Gastrocnemius medialis (tissue), 4 donors: Measurements from ENCODE around the gene QSOX2.

Source experiments
- POLR2A ChIP-seq, 2 donors: fragments of 450-650 bp; IDR thresholded peaks; one replicate each; pipeline ENCODE4 v1.6.1; 2017; ENCODE audit warnings: antibody characterized with exemption in 2 of 2, mild to moderate bottlenecking in 2 of 2, moderate library complexity in 2 of 2
- TF ChIP-seq, protein P1 (sequence below), 5 experiments: fragments of 450-650 bp in 3 of 5; fragments of 200-600 bp in 2 of 5; sonication (generic) in 2 of 5; IDR thresholded peaks in 4 of 5; conservative IDR thresholded peaks in 1 of 5; 1 replicate in 4 of 5; 2 replicates in 1 of 5; pipeline ENCODE4 v1.5.1; 2016 to 2019; ENCODE audit warnings: antibody characterized with exemption in 5 of 5, mild to moderate bottlenecking in 3 of 5, moderate library complexity in 3 of 5

DNA sequence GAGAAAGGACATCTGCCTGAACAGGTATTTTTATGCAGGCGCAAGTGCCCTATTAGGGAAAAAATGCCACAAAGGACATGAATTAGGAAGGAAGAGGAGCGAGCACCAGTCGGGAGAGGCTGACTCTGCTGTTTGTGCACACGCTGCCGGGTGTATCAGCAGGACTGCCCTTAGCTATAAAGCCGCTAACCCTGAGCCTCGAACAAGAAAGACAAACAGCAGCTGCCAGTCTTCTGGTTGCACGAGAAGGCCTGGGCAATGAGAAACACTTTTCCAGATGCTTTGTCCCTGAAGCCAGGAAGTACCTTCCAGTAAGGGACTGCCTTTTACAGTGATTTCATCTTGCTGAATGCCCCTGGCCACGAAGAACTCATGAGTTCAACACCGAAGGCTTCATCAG, 12.6 kb downstream of the QSOX2 start:
- no peak for TF ChIP-seq POLR2A (IDR thresholded peaks at IDR 0.05)
- TF ChIP-seq, protein P1, sequence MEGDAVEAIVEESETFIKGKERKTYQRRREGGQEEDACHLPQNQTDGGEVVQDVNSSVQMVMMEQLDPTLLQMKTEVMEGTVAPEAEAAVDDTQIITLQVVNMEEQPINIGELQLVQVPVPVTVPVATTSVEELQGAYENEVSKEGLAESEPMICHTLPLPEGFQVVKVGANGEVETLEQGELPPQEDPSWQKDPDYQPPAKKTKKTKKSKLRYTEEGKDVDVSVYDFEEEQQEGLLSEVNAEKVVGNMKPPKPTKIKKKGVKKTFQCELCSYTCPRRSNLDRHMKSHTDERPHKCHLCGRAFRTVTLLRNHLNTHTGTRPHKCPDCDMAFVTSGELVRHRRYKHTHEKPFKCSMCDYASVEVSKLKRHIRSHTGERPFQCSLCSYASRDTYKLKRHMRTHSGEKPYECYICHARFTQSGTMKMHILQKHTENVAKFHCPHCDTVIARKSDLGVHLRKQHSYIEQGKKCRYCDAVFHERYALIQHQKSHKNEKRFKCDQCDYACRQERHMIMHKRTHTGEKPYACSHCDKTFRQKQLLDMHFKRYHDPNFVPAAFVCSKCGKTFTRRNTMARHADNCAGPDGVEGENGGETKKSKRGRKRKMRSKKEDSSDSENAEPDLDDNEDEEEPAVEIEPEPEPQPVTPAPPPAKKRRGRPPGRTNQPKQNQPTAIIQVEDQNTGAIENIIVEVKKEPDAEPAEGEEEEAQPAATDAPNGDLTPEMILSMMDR (IDR thresholded peaks at IDR 0.05 in 4 of 5, conservative IDR thresholded peaks at IDR 0.05 in 1 of 5) = no peak
